Glomerular endothelial cell (primary cell): ENCODE data around the gene ZNF134. TPM values are rescaled to one million over a fixed set of nuclear protein-coding genes. Genes with fewer than 3 reads are reported as not detected.

Source experiments
- total RNA-seq: library from RNA; depleted of rRNA; stranded (reverse); fragments of >200 nt; gene quantifications from 2 replicates; pipeline ENCODE4 v1.2.3, GENCODE V29; 2015

Gene ZNF134
- total RNA-seq, 1 donor from 2014 or later = 18.8 TPM

Other genes starting within 250 kb of the ZNF134 start
- 9.9 and 13.8 TPM in 2 replicates for gene ZNF548, start 224.4 kb upstream of the ZNF134 start, total RNA-seq
- gene ZNF17, start 203.1 kb upstream of the ZNF134 start, total RNA-seq = 3.0 and 5.1 TPM in 2 replicates
- 7.5 and 8.0 TPM in 2 replicates for gene ZNF749, start 178.9 kb upstream of the ZNF134 start, total RNA-seq
- 0.39 and 0.76 TPM in 2 replicates for gene VN1R1, start 157.1 kb upstream of the ZNF134 start, total RNA-seq
- gene ZNF772, start 136.7 kb upstream of the ZNF134 start, total RNA-seq = 11.3 and 13.4 TPM in 2 replicates
- 4.1 and 7.9 TPM in 2 replicates for gene ZNF419, start 126.5 kb upstream of the ZNF134 start, total RNA-seq
- 6.0 and 9.1 TPM in 2 replicates for gene ZNF773, start 114.3 kb upstream of the ZNF134 start, total RNA-seq
- 3.2 and 4.5 TPM in 2 replicates for gene ZNF549, start 86.9 kb upstream of the ZNF134 start, total RNA-seq
- 5.1 and 8.6 TPM in 2 replicates for gene ZNF550, start 54.4 kb upstream of the ZNF134 start, total RNA-seq
- 4.4 and 5.0 TPM in 2 replicates for gene ZNF416, start 35.3 kb upstream of the ZNF134 start, total RNA-seq
- gene ZIK1, start 30.1 kb upstream of the ZNF134 start, total RNA-seq = 3.9 and 6.7 TPM in 2 replicates
- 1.9 and 6.4 TPM in 2 replicates for gene ZNF530, start 14.4 kb upstream of the ZNF134 start, total RNA-seq
- 8.1 and 12.7 TPM in 2 replicates for gene ZNF211, start 18.9 kb downstream of the ZNF134 start, total RNA-seq
- gene ZSCAN4, start 54.7 kb downstream of the ZNF134 start, total RNA-seq = not detected in 2 replicates
- gene ZNF551, start 67.7 kb downstream of the ZNF134 start, total RNA-seq = 3.8 and 8.8 TPM in 2 replicates
- 1.1 and 4.2 TPM in 2 replicates for gene ZNF154, start 95.0 kb downstream of the ZNF134 start, total RNA-seq
- gene ZNF671, start 113.4 kb downstream of the ZNF134 start, total RNA-seq = 4.4 and 5.4 TPM in 2 replicates
- 8.3 and 13.6 TPM in 2 replicates for gene ZNF776, start 132.6 kb downstream of the ZNF134 start, total RNA-seq
- 13.3 and 14.2 TPM in 2 replicates for gene ZNF586, start 155.4 kb downstream of the ZNF134 start, total RNA-seq
- gene ZNF552, start 200.7 kb downstream of the ZNF134 start, total RNA-seq = 2.7 and 4.3 TPM in 2 replicates
- 7.1 and 17.7 TPM in 2 replicates for gene ZNF587B, start 216.1 kb downstream of the ZNF134 start, total RNA-seq
- 20.6 and 30.7 TPM in 2 replicates for gene ZNF587, start 235.6 kb downstream of the ZNF134 start, total RNA-seq